SHP77 (cell line): ENCODE data around the gene BCAS3.

Experiments
- DNase-seq, 2 experiments: peaks; one replicate each; lab custom pipeline; 2025; lab: John Stamatoyannopoulos, UW

Gene BCAS3

DNA sequence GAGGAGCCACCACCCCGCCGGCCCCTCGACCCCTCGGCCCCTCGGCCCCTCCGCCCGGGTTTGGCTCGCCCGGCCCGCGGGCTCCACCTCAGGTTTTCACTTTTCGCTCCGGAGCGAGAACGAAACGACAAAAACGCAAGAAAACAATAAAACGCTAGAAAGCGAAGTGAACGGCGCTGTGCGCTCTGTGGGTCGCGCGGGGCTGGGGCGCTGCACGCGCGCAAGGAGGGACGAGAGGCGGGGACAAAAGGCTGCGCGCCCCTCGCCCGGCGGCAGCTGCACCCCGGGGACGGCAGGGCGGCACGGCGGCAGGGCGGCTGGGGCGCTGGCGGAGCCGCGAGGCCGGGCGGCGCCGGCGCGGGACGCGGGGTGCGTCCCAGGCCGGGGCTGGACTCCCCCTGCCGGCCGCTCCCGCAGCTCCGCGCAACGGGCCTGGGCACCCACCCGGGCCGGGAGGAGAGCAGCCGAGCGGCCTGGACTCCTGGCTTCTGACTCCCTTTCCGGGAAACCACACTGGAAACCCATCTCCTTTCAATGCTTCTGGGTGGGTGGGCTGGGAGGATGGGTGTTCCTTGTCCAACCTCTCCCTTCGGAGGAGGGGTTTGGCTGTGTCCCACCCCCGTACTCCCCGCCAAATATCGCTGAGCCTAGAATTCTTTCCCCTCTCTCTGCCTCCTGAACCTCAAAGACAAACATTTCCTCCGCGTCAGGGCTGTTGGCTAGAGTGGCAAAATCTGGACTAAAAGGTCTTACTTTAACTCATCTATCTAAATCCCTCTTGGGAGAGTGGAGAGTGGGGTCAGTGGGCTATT lies 731.9 kb downstream of the BCAS3 start:
- no peak for DNase-seq

DNA sequence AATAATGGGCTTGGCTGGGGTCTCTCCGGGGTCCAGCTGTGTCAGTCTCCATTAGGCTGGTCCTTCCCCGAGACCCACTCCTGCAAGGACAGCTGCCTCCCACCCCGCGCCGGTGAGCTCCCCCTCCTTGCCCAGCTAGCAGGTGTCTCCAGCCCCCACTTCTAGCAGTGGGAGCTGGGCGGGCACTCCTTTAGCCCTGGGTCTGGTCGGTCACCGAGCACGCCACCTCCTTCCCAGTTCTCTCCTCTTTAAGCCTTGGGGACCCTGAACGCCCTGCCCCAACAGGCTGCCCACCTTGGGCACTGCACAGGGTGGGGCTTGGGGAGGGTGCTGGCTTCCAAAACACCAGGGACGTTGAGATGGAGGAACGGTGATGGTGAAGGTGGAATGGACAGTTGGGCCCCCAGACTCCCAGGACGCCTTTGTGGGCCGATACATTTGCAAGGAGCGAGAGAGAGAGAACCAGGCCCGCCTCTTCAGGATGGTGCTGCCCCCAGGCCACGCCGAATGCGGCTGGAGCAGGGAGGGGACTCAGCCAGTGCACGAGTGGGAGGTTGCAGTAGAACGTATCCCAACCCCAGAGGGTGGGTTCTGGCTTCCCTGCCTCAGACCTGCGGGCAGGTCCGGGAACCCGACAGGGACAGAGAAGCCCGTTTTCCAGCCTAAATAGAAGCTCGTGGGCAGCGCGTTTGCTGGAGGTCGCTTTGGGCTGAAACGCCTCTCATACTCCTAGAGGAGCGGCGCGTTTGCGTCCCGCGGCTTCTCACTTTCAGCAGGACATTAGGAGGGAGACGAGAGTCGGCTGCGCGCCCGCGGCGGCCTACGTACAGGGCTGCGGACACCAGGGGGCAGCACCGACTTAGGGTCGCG lies 732.7 kb downstream of the BCAS3 start:
- no peak for DNase-seq

DNA sequence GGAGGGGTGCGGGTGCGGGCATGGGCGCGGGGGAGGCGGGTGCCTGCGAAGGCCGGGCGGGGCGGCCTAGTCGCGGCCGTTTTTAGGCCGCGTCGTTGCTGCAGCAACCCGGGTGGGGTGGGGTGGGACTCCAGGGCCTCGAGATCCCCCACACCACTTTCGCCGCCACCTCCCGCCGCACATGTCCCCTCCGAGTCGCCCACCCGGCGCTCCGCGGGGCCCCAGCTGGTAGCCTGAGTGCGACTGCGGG lies 733.3 kb downstream of the BCAS3 start:
- no peak for DNase-seq

DNA sequence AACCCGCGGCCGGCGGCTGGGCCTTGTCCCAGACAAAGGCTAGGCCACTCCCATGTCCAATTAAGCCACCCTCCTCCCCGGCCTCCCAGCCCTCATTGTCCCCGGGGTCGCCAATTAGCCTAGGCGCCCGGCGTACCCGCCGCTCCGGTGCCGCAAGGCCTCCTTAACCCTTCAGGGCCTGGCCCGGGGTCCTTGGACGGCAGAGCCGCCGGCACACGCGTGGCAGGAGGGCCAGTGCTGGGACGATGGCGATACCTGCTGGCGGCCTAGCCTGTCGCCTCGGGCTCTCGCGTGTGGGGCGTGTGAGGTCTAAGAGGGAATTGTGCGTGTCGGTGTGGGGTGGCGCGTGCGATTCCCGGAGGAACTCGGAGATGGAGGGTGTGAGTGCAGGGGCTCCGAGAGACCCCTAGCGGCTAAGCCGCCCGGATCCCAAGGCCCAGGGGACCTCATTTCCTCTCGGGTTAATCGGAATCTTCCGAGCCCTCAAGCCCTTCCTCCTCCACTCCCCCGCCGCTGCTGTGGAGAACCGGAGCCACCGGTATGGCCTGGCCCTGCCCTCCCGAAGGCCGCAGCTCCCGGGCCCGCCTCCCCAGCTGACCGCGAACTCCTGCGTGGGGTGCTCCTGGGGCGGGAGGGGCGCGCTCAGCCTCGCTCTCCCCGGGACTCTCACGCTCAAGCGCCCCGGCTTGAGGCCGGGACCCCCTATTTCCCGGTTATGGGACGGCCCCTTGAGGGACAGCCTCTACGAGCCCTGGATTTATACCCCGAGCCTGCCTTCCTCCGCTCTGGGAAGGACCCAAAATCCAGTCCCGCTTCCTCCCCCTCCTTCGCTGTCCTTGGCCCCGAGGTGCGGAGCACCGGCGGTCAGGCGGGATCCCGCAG lies 733.9 kb downstream of the BCAS3 start:
- no peak for DNase-seq

GRCh38 chr17:61412143-61412859 lies 734.6 kb downstream of the BCAS3 start:
- peak; percentile 42 to 56 for DNase-seq

DNA sequence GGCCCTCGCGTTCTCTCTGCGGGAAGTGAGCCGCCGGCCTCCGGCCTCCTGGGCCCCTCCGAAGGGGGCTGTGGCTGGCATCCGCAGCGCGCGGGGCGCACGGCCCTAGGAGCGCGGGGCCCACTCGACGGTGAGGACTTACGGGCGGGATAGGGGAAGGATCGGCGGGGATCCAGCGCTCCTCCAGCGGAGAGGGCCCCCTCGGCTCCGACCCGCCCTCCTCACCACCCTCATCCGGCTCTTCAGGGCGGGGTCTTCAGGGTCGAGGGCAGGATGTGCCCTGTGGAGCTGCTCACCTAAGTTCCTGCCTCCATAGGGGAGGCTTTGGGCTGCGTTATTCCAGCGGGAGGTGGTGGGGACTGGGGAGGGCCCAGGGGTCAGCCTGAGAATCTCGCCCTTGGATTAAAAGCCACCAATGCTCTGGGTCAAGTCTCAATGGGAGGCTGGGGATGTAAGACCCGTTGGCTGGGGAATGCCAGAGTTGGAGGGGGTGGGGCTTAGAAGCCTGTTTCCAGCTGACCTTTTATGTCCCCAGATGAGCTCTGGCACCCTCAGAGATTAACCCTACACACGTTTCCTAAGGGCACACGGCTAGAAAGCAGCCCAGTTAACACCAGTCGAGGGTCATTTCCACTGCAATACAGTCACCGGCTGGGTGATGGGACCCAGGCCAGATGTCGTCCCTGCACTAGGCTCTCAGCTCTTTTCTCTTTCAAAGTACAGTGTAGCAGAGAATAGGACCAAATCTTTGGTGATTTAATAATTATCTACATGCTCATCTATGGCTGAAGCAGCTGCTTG lies 735.4 kb downstream of the BCAS3 start:
- DNase-seq, result no peak

GRCh38 chr17:61413661-61414126 lies 736.0 kb downstream of the BCAS3 start:
- DNase-seq, result no peak

- DNase-seq, result peak in 1 of 2 experiments; percentile 16
Measured at GRCh38 chr17:61414141-61414935, 736.7 kb downstream of the BCAS3 start.

DNA sequence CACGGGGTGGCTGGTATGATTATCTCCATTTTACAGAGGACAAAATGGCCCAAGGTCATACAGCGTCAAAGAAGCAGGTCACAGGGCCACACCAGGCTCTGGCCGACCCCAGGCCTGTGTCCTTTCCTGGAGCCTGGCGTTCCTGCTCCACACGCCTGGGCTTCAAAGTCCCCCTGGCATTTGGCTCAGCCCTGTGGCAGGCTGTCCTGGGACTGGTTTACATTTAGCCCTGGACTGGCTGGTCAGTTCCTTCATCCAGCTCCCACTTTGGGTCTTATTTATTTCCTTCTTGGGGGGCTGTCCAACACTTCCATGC lies 737.2 kb downstream of the BCAS3 start:
- no peak for DNase-seq

DNA sequence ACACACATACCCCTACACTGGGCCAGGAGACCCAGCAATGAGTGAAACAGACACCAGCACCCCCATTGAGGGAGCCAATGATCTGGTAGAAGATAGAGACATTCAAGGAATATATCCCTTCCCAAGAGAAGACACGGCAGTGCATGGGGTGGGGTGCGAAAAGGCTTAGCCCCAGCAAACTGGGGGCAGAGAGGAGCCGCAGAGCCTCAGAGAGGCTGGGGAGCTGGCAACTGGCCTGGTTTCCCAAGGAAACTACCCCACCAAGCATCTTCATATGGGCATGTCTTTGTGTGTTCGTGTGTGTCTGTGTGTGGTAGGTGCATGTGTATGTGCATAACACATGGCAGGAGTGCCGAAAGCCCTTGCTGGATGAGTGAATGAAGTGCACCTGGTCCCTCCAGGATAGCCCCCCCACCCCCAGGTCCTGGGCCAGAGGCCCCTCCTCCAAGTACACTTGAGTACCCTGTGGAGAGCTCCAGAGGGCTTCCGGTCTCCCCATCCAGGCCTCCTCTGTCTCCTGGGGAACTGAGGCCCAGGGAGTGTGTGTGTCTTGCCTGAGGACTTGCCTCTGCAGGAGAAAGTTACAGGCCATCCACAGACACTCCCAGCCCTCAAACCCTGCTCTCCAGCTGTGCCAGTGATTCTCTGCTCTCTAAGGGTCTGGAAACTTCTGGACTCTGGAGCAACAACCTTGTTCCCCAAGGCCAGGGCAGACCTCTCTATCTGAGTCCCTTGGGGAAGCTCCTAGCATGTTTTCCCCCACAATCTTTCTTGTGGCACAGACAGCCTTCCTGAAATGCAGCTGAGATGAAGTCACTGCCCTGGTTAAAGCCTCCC lies 737.9 kb downstream of the BCAS3 start:
- no peak for DNase-seq

- no peak for DNase-seq
Measured at GRCh38 chr17:61416211-61416539, 738.5 kb downstream of the BCAS3 start.

- peak; percentile 71 to 75 for DNase-seq
Measured at GRCh38 chr17:61416540-61417363, 739.1 kb downstream of the BCAS3 start.

GRCh38 chr17:61418449-61418848 lies 740.8 kb downstream of the BCAS3 start:
- DNase-seq, result no peak

DNA sequence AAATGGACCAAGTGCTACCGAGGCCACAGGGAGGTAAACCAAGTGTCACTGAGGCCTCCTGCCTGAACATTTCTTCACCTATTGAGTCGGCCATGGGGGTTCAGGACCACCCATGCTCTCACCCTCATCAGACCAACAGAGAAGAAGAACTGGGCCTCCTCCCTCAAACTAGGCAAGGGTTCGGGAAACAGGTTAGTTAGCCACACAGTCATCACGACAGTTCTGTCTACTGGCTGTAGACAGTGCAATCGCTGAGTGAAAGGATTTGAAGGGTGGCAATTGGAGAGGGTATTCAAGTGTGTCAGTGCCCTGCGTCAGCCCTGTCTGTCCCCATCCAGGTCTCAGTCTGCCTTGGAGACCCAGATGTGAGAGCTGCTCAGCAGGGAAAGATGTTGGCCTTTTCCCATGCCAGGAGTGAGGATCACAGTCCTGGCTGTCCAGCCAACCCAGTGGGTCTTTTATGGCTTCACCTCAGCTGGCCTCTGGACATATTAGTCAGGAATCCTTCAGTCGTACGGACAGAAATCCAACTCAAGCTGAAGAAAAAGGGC lies 741.9 kb downstream of the BCAS3 start:
- DNase-seq, result no peak

DNA sequence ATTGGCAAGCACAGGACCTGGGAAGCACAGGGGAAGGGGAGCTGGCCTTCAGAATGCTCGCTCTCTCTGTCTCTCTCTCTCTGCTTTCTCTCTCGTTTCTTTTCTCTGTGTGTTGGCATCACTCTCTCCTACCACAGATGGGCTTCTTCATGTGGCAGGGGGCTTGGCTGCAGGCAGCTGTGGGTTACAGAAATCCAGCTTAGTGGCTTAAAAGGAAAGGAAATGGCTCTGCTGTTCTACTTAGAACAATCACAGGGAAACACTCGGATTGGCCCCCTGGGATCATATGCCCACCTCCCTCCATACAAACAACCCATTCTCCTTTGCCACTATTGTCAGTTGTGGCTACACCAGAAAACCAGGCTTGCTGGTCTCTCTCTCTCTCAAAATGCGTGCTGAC lies 742.4 kb downstream of the BCAS3 start:
- DNase-seq, result no peak

- no peak for DNase-seq
Measured at GRCh38 chr17:61420745-61421398, 743.2 kb downstream of the BCAS3 start.

DNA sequence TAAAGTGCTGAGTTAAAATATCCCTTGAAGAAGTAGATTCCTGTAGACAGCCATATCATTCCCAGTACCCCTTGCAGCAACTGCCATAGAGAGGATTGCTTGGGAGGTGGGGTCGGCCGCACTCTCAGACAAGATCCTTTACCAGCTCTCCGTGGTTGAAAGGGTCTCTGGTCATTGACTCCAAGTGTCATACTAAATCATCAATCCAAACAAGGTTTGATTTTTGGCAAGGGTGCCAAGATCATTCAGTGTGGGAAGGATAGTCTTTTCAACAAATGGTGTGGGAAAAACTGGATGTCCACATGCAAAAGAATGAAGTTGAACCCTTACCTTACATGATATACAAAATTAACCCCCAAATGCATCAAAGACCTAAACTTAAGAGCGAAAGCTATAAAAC lies 743.8 kb downstream of the BCAS3 start:
- no peak for DNase-seq
